HL-60/S4 treated with retinoic acid at 250 ng/mL for 4 days and 3 days (cell line): ENCODE results near the gene WDR27.

Experiments
- in situ Hi-C: fragments of 300-500 bp; cut with MboI; formaldehyde crosslinking; loops from 2 replicates; pipeline ENCODE4 v1.7.0; 2022; ENCODE audit warnings: low sequenced_read_pairs

Gene WDR27

GRCh38 chr6:169701954-169702839 lies at the start of gene WDR27, which contains the start of gene C6orf120:
Gene WDR27, minus strand, starts transcription at chr6:169702029. Its CDS starts 13,024 bp downstream, at chr6:169689005.
Gene C6orf120, plus strand, starts transcription at chr6:169702126. Its CDS starts 334 bp downstream, at chr6:169702460.
- in situ Hi-C loops: no loop called here

- in situ Hi-C loops: no loop called here
Measured at GRCh38 chr6:169746556-169746955, 44.7 kb upstream of the WDR27 start.

GRCh38 chr6:169745405-169745804 lies 43.6 kb upstream of the WDR27 start:
- in situ Hi-C loops: no loop called here

GRCh38 chr6:169741344-169741743 lies 39.5 kb upstream of the WDR27 start:
- in situ Hi-C loops: no loop called here

GRCh38 chr6:169738976-169739529 lies 37.2 kb upstream of the WDR27 start:
- in situ Hi-C loops: no loop called here

- in situ Hi-C loops: no loop called here
Measured at GRCh38 chr6:169738204-169738975, 36.6 kb upstream of the WDR27 start.

GRCh38 chr6:169729961-169730360 lies 28.1 kb upstream of the WDR27 start:
- in situ Hi-C loops: no loop called here

DNA sequence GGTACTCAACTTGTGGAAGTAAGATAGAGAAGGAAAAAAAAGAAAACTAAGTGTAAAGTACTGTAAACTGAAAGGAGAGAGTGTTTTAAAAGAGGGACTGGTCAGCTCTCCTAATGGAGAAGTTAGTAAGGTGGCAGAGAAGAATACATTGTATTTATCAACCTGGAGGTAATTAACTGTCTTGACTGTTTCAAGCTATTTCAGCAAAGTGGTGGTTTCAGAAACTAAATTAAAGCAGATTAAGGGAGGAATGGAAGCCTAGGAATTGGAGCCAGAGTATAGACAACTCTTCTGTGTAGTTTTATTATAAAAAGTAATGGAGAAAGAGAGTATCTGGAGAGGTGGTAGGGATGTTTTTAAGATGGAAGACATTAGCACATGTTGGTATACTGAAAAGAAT lies 25.1 kb upstream of the WDR27 start:
- in situ Hi-C loops: no loop called here

GRCh38 chr6:169726049-169726400 lies 24.2 kb upstream of the WDR27 start:
- in situ Hi-C loops: no loop called here

DNA sequence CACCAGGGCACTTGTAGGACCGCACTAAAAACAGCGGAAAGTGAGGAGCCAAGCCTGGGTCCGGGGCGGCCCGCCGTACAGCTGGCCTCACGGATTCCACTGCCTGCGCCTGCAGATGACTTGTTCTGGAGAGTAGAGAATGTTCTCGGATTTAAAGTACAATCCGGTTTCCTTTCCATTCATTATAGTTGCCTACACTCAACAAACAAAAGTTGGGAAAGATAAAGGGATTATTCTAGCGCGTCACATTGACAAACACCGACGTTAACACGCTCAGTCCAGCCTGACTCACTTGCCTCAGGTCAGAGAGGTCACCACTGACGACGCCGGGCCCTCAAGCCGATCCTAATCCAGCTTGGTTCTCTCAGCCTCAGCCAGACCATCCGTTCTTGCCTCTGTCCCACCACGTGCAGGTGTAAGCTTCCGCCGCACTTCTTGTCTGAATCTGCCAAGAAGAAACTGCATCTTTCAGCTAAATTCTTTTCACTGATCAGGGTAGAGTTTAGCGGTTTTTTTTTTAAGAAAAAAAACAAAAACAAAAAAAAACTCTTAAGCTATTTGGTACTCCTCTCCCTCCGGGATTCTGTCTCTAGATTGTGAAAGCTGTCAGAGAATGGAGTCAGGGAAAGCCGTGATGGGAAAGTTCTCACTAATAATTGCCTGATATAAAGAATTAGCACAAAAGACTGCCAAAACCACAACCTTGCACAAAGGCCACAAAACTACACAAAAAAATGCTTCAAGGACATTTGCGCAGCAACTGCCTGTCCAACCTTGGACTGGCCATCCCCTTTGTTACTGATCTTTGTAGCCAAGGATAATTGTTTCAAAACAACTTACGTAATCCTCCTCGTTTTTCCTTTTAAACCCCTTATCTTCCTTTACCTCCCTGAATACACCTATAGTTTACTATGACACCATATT lies 23.6 kb upstream of the WDR27 start:
- in situ Hi-C loops: no loop called here

GRCh38 chr6:169724494-169725124 lies 22.8 kb upstream of the WDR27 start, which contains the start of gene PHF10:
Gene PHF10, minus strand, starts transcription at chr6:169724500. Its CDS starts 569 bp downstream, at chr6:169723931.
- in situ Hi-C loops: no loop called here

- in situ Hi-C loops: no loop called here
Measured at GRCh38 chr6:169723991-169724493, 22.2 kb upstream of the WDR27 start.

GRCh38 chr6:169723200-169723909 lies 21.5 kb upstream of the WDR27 start:
- in situ Hi-C loops: no loop called here

GRCh38 chr6:169722362-169723199 lies 20.8 kb upstream of the WDR27 start:
- in situ Hi-C loops: no loop called here

- in situ Hi-C loops: no loop called here
Measured at GRCh38 chr6:169720207-169720855, 18.5 kb upstream of the WDR27 start.

- in situ Hi-C loops: no loop called here
Measured at GRCh38 chr6:169719117-169719516, 17.3 kb upstream of the WDR27 start.

GRCh38 chr6:169714595-169714994 lies 12.8 kb upstream of the WDR27 start:
- in situ Hi-C loops: no loop called here

- in situ Hi-C loops: no loop called here
Measured at GRCh38 chr6:169714178-169714577, 12.3 kb upstream of the WDR27 start.
